Subcutaneous abdominal adipose tissue (tissue), 5 donors: ENCODE measurements around the gene KHDRBS2.

ENCODE experiments used
- H3K27ac ChIP-seq: one replicate; pipeline ENCODE4 v1.7.0; 2013; ENCODE audit warnings: low read depth, mild to moderate bottlenecking, inconsistent platforms, low read length, moderate library complexity
- H3K27me3 ChIP-seq, 5 donors: one replicate each; pipeline ENCODE4 v1.7.0; 2013; ENCODE audit warnings: low read length in 5 of 5, inconsistent platforms in 1 of 5; ENCODE audit not compliant: control insufficient read depth in 5 of 5, insufficient read depth in 4 of 5
- H3K36me3 ChIP-seq, 5 donors: one replicate each; pipeline ENCODE4 v1.7.0; 2013; ENCODE audit warnings: low read length in 5 of 5; ENCODE audit not compliant: control insufficient read depth in 5 of 5, insufficient read depth in 5 of 5
- H3K4me1 ChIP-seq, 5 donors: one replicate each; pipeline ENCODE4 v1.7.0; 2013; ENCODE audit warnings: low read length in 5 of 5, mild to moderate bottlenecking in 3 of 5, moderate library complexity in 1 of 5; ENCODE audit not compliant: control insufficient read depth in 5 of 5, insufficient read depth in 5 of 5
- H3K4me3 ChIP-seq, 5 donors: one replicate each; pipeline ENCODE4 v1.7.0; 2013; ENCODE audit warnings: low read length in 5 of 5, low read depth in 1 of 5
- H3K9ac ChIP-seq, 5 donors: one replicate each; pipeline ENCODE4 v1.7.0; 2013; ENCODE audit warnings: low read length in 5 of 5, mild to moderate bottlenecking in 4 of 5, moderate library complexity in 3 of 5
- H3K9me3 ChIP-seq, 5 donors: one replicate each; pipeline ENCODE4 v1.7.0; 2013; ENCODE audit warnings: low read length in 5 of 5; ENCODE audit not compliant: control insufficient read depth in 5 of 5
- donor health status: healthy.
- donor health status: healthy.
- donor health status: healthy.
- donor health status: healthy.
- donor health status: healthy.

Gene KHDRBS2

GRCh38 chr6:61711849-61712248, 574.2 kb downstream of the KHDRBS2 start:
- Histone ChIP-seq H3K4me1 (no peaks in the 10 kb centered on the region), H3K27me3 (no peaks in the 10 kb centered on the region), H3K27ac (no peak overlapping the region), H3K4me3 (no peak overlapping the region), H3K36me3 (no peaks in the 10 kb centered on the region), H3K9me3 (peaks cover 0 to 5% (median 0%) of the 10 kb centered on the region in 5 donors), H3K9ac (no peak overlapping the region)

- H3K4me1 ChIP-seq = no peaks in the 10 kb centered on the region
- no peaks in the 10 kb centered on the region for H3K9me3 ChIP-seq
- H3K9ac ChIP-seq = no peak overlapping the region
- no peaks in the 10 kb centered on the region for H3K36me3 ChIP-seq
- H3K27ac ChIP-seq = no peak overlapping the region
- H3K4me3 ChIP-seq = no peak overlapping the region
- no peaks in the 10 kb centered on the region for H3K27me3 ChIP-seq
These were observed 597.9 kb downstream of the KHDRBS2 start for GRCh38 chr6:61688165-61688564.

- Histone ChIP-seq H3K9ac (no peak overlapping the region), H3K9me3 (no peaks in the 10 kb centered on the region), H3K4me3 (no peak overlapping the region), H3K27me3 (no peaks in the 10 kb centered on the region), H3K4me1 (no peaks in the 10 kb centered on the region), H3K27ac (no peak overlapping the region), H3K36me3 (no peaks in the 10 kb centered on the region)
These were observed 603.5 kb downstream of the KHDRBS2 start for GRCh38 chr6:61682562-61682961.

GRCh38 chr6:61679625-61680024, 606.4 kb downstream of the KHDRBS2 start:
- H3K9me3 ChIP-seq = peaks cover 0 to 2% (median 0%) of the 10 kb centered on the region in 5 donors

GRCh38 chr6:61675734-61676133, 610.3 kb downstream of the KHDRBS2 start:
- Histone ChIP-seq H3K9me3 (peaks cover 0 to 2% (median 0%) of the 10 kb centered on the region in 5 donors), H3K27me3 (no peaks in the 10 kb centered on the region), H3K4me1 (no peaks in the 10 kb centered on the region), H3K9ac (no peak overlapping the region), H3K4me3 (no peak overlapping the region), H3K27ac (no peak overlapping the region), H3K36me3 (no peaks in the 10 kb centered on the region)

More at GRCh38 chr6:61679625-61680024, 606.4 kb downstream of the KHDRBS2 start:
- no peaks in the 10 kb centered on the region for H3K4me1 ChIP-seq
- H3K27me3 ChIP-seq = no peaks in the 10 kb centered on the region
- no peak overlapping the region for H3K4me3 ChIP-seq
- no peak overlapping the region for H3K27ac ChIP-seq
- no peaks in the 10 kb centered on the region for H3K36me3 ChIP-seq
- H3K9ac ChIP-seq = no peak overlapping the region

- Histone ChIP-seq H3K4me3 (no peak overlapping the region), H3K27me3 (no peaks in the 10 kb centered on the region), H3K4me1 (no peaks in the 10 kb centered on the region), H3K27ac (no peak overlapping the region), H3K9me3 (no peaks in the 10 kb centered on the region), H3K36me3 (no peaks in the 10 kb centered on the region), H3K9ac (no peak overlapping the region)
These were observed 636.2 kb downstream of the KHDRBS2 start for GRCh38 chr6:61649845-61650244.

- Histone ChIP-seq H3K4me1 (no peaks in the 10 kb centered on the region), H3K27me3 (no peaks in the 10 kb centered on the region), H3K4me3 (no peak overlapping the region)
These were observed 645.6 kb downstream of the KHDRBS2 start for GRCh38 chr6:61640463-61640862.

More at GRCh38 chr6:61640463-61640862, 645.6 kb downstream of the KHDRBS2 start:
- no peak overlapping the region for H3K9ac ChIP-seq
- H3K27ac ChIP-seq = no peak overlapping the region
- H3K9me3 ChIP-seq = peaks cover 0 to 2% (median 0%) of the 10 kb centered on the region in 5 donors
- H3K36me3 ChIP-seq = no peaks in the 10 kb centered on the region
